Breast epithelium (tissue), 3 donors: ENCODE results near the gene PRF1.

Experiments used
- POLR2A ChIP-seq: fragments of 450-650 bp; IDR thresholded peaks from one replicate; pipeline ENCODE4 v1.6.1; 2016; ENCODE audit warnings: antibody characterized with exemption, mild to moderate bottlenecking, moderate library complexity
- POLR2AphosphoS5 ChIP-seq, 3 donors: sonication (generic); formaldehyde crosslinking; IDR thresholded peaks; one replicate each; pipeline ENCODE4 v1.6.1; 2017; ENCODE audit warnings: antibody characterized with exemption in 3 of 3
- TF ChIP-seq, protein P1 (sequence below), 3 donors: fragments of 450-650 bp; IDR thresholded peaks; one replicate each; pipeline ENCODE4 v1.5.1; 2016 to 2017; ENCODE audit warnings: antibody characterized with exemption in 3 of 3, mild to moderate bottlenecking in 3 of 3, moderate library complexity in 3 of 3

DNA sequence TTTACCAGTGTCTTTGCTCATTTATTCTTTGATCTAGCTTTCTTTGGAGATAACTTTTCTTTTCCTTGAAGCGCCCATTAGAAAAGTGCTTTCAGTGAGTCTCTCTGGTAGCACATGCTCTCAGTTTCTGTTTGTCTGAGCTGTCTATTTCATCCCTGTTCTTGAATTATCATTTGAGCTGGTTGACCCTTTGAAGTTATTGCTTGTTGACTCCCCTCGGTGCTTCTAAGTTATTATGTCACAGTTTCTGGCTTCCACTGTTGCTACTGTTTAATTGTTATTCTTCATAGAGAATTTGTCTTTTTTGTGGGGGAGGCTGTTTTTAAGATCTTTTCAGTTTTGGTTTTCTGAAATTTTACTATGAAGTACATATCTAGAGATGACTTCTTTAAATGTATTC, 11.4 kb upstream of the PRF1 start:
- TF ChIP-seq, protein P1, sequence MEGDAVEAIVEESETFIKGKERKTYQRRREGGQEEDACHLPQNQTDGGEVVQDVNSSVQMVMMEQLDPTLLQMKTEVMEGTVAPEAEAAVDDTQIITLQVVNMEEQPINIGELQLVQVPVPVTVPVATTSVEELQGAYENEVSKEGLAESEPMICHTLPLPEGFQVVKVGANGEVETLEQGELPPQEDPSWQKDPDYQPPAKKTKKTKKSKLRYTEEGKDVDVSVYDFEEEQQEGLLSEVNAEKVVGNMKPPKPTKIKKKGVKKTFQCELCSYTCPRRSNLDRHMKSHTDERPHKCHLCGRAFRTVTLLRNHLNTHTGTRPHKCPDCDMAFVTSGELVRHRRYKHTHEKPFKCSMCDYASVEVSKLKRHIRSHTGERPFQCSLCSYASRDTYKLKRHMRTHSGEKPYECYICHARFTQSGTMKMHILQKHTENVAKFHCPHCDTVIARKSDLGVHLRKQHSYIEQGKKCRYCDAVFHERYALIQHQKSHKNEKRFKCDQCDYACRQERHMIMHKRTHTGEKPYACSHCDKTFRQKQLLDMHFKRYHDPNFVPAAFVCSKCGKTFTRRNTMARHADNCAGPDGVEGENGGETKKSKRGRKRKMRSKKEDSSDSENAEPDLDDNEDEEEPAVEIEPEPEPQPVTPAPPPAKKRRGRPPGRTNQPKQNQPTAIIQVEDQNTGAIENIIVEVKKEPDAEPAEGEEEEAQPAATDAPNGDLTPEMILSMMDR (IDR thresholded peaks at IDR 0.05) = no peak
- TF ChIP-seq POLR2A = no peak
- no peak for TF ChIP-seq POLR2AphosphoS5 (IDR thresholded peaks at IDR 0.05)
